GM19035 (cell line): ENCODE results near the gene TRIM41.
"Not testable (repeated sequence)": the region's sequence is repeated elsewhere in the genome, so short reads cannot be mapped to it uniquely, and the experiment has no call there.

ENCODE experiments used
- ATAC-seq: cut with Tn5 transposase; IDR thresholded peaks from one replicate; pipeline ENCODE4 v1.9.1; 2021; ENCODE audit not compliant: unreplicated experiment

TRIM41 gene

GRCh38 chr5:181282874-181283273, 59.8 kb downstream of the TRIM41 start:
- no peak for ATAC-seq

GRCh38 chr5:181283347-181283746, 60.3 kb downstream of the TRIM41 start:
- no peak for ATAC-seq

- not testable (repeated sequence) for ATAC-seq
These were observed 61.0 kb downstream of the TRIM41 start for GRCh38 chr5:181283841-181284755.
